ENCODE data around the gene EXD3. TPM values are rescaled to one million over a fixed set of nuclear protein-coding genes. Genes with fewer than 3 reads are reported as not detected.

The EXD3 gene
- polyA plus RNA-seq, 2 of the 4 experiments (the other 2 are of a cell fraction) = 3.4 to 4.5 TPM

- DNase-seq (ENCODE audit: low read depth in 1 of 2, low spot score in 1 of 2) (peak in 1 of 2 experiments; percentile 82), FAIRE-seq (no peak), ATAC-seq (no peak; a peak in 1 of 6 replicates)
- Histone ChIP-seq H3K9me3 (no peaks in the 10 kb centered on the region), H3K4me2 (no peak overlapping the region), H3K4me1 (peaks cover 35% of the 10 kb centered on the region), H3K4me3 (no peak overlapping the region), H3K27ac (peak overlapping the region in 1 of 2 experiments; percentile 72; a peak in 3 of 6 replicates)
- ChIA-PET CTCF (interaction anchor here (1.0 to 2.0 kb wide), 2 partner anchors 9 to 10 kb away, joined by 3 to 10 read pairs; partner anchors contain the start of gene NRARP), POLR2A (no interaction called here)
- WGBS (ENCODE audit: missing lambda C conversion rate) = 72% methylated on average over 10 of the region's 27 CpGs
- no peak for TF ChIP-seq NFE2L2 (conservative IDR thresholded peaks at IDR 0.05; ENCODE audit: low read length)
- TF ChIP-seq FOSL2 (IDR thresholded peaks at IDR 0.05) = no peak
- TF ChIP-seq FOSL2 (CRISPR knock-in tag; IDR thresholded peaks at IDR 0.05) = peak; percentile 42; the same call in 1 of the 2 replicates
- no peak for TF ChIP-seq HOXB13 (CRISPR knock-in tag; IDR thresholded peaks at IDR 0.05; ENCODE audit: low read depth)
- no peak for TF ChIP-seq USF2 (IDR thresholded peaks at IDR 0.05)
- no peak for TF ChIP-seq CBX2 (IDR thresholded peaks at IDR 0.05; ENCODE audit: borderline replicate concordance, low read depth)
- no peak for TF ChIP-seq RCOR1 (IDR thresholded peaks at IDR 0.05; ENCODE audit: low read depth, low read length)
- TF ChIP-seq EHF (CRISPR knock-in tag; IDR thresholded peaks at IDR 0.05) = no peak
Observed at GRCh38 chr9:137311171-137311985, 111.6 kb downstream of the EXD3 start.

- WGBS (ENCODE audit: missing lambda C conversion rate) = 70% methylated on average over 10 of the region's 20 CpGs
- no peak overlapping the region for H3K4me2 ChIP-seq
- no peak for ATAC-seq
- H3K27ac ChIP-seq = peak overlapping the region in 1 of 2 experiments; percentile 72; a peak in 2 of 6 replicates
- TF ChIP-seq CBX8 (IDR thresholded peaks at IDR 0.05) (no peak), RCOR1 (IDR thresholded peaks at IDR 0.05; ENCODE audit: low read depth, low read length) (no peak), GATA3 (IDR thresholded peaks at IDR 0.05; ENCODE audit: borderline replicate concordance) (no peak), RARB (CRISPR knock-in tag; IDR thresholded peaks at IDR 0.05) (no peak), NPAS2 (CRISPR knock-in tag; IDR thresholded peaks at IDR 0.05; ENCODE audit: borderline replicate concordance) (no peak), EP300 (IDR thresholded peaks at IDR 0.05) (no peak), ZSCAN20 (CRISPR knock-in tag; IDR thresholded peaks at IDR 0.05) (no peak), CHD2 (IDR thresholded peaks at IDR 0.05; ENCODE audit: low read length, partially characterized antibody) (no peak), E2F6 (IDR thresholded peaks at IDR 0.05; ENCODE audit: borderline replicate concordance, low read depth) (no peak), BCL3 (IDR thresholded peaks at IDR 0.05) (no peak), FOSL2 (IDR thresholded peaks at IDR 0.05) (no peak), FOSL2 (CRISPR knock-in tag; IDR thresholded peaks at IDR 0.05) (no peak), HEYL (CRISPR knock-in tag; IDR thresholded peaks at IDR 0.05) (no peak), JUNB (IDR thresholded peaks at IDR 0.05) (no peak), HOXA7 (CRISPR knock-in tag; IDR thresholded peaks at IDR 0.05) (no peak), FOSB (CRISPR knock-in tag; IDR thresholded peaks at IDR 0.05) (no peak)
- TF ChIP-seq, protein P1, sequence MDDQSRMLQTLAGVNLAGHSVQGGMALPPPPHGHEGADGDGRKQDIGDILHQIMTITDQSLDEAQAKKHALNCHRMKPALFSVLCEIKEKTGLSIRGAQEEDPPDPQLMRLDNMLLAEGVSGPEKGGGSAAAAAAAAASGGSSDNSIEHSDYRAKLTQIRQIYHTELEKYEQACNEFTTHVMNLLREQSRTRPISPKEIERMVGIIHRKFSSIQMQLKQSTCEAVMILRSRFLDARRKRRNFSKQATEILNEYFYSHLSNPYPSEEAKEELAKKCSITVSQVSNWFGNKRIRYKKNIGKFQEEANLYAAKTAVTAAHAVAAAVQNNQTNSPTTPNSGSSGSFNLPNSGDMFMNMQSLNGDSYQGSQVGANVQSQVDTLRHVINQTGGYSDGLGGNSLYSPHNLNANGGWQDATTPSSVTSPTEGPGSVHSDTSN (IDR thresholded peaks at IDR 0.05) = no peak
- TF ChIP-seq, protein P2, sequence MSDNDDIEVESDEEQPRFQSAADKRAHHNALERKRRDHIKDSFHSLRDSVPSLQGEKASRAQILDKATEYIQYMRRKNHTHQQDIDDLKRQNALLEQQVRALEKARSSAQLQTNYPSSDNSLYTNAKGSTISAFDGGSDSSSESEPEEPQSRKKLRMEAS (IDR thresholded peaks at IDR 0.05) = no peak
- peak in 1 of 2 experiments; percentile 58 for DNase-seq (ENCODE audit: low read depth in 1 of 2, low spot score in 1 of 2)
- no peak overlapping the region for H3K4me3 ChIP-seq
- H3K4me1 ChIP-seq = peaks cover 32% of the 10 kb centered on the region
- ChIA-PET POLR2A (no interaction called here), CTCF (interaction anchor here (1.0 kb wide), 1 partner anchor 9 kb away, joined by 3 read pairs; the partner anchor contains the start of gene NRARP)
- no peak for FAIRE-seq
- no peaks in the 10 kb centered on the region for H3K9me3 ChIP-seq
Observed at GRCh38 chr9:137310189-137311052, 112.5 kb downstream of the EXD3 start.
